HG03196 (cell line): ENCODE data around the gene GJC2.

ENCODE experiments used
- ATAC-seq: cut with Tn5 transposase; IDR thresholded peaks from one replicate; pipeline ENCODE4 v1.9.1; 2021; ENCODE audit not compliant: unreplicated experiment

GJC2 gene

GRCh38 chr1:228156515-228156881 lies 6.8 kb downstream of the GJC2 start:
- no peak for ATAC-seq

GRCh38 chr1:228156941-228157728 lies 7.4 kb downstream of the GJC2 start:
- no peak for ATAC-seq

- no peak for ATAC-seq
Observed at GRCh38 chr1:228157729-228158126, 8.0 kb downstream of the GJC2 start.

GRCh38 chr1:228158151-228159007 lies 8.6 kb downstream of the GJC2 start:
- no peak for ATAC-seq

GRCh38 chr1:228159008-228159665 lies 9.4 kb downstream of the GJC2 start:
- no peak for ATAC-seq

- no peak for ATAC-seq
Observed at GRCh38 chr1:228160201-228160761, 10.6 kb downstream of the GJC2 start.

- ATAC-seq: no peak
Observed at GRCh38 chr1:228161362-228161761, 11.6 kb downstream of the GJC2 start.

GRCh38 chr1:228161866-228162265 lies 12.1 kb downstream of the GJC2 start:
- no peak for ATAC-seq

GRCh38 chr1:228162286-228163006 lies 12.7 kb downstream of the GJC2 start:
- no peak for ATAC-seq

- ATAC-seq: no peak
Observed at GRCh38 chr1:228163007-228163753, 13.4 kb downstream of the GJC2 start.

GRCh38 chr1:228163776-228164519 lies 14.2 kb downstream of the GJC2 start:
- ATAC-seq: no peak

- ATAC-seq: peak; percentile 0
Observed at GRCh38 chr1:228164561-228165371, 15.0 kb downstream of the GJC2 start.

GRCh38 chr1:228165372-228166169 lies 15.8 kb downstream of the GJC2 start, which contains the start of gene IBA57:
IBA57 (plus strand) TSS chr1:228165804; CDS start chr1:228165817, 13 bp downstream.
- ATAC-seq: peak; percentile 84

- peak; percentile 14 for ATAC-seq
Observed at GRCh38 chr1:228166170-228166936, 16.6 kb downstream of the GJC2 start.

- no peak for ATAC-seq
Observed at GRCh38 chr1:228168563-228169270, 19.0 kb downstream of the GJC2 start.

GRCh38 chr1:228169345-228169744 lies 19.6 kb downstream of the GJC2 start:
- no peak for ATAC-seq
